ENCODE data around the gene PLA1A.

GRCh38 chr3:119676020-119676419 lies 78.3 kb downstream of the PLA1A start:
- TF ChIP-seq, protein P1, sequence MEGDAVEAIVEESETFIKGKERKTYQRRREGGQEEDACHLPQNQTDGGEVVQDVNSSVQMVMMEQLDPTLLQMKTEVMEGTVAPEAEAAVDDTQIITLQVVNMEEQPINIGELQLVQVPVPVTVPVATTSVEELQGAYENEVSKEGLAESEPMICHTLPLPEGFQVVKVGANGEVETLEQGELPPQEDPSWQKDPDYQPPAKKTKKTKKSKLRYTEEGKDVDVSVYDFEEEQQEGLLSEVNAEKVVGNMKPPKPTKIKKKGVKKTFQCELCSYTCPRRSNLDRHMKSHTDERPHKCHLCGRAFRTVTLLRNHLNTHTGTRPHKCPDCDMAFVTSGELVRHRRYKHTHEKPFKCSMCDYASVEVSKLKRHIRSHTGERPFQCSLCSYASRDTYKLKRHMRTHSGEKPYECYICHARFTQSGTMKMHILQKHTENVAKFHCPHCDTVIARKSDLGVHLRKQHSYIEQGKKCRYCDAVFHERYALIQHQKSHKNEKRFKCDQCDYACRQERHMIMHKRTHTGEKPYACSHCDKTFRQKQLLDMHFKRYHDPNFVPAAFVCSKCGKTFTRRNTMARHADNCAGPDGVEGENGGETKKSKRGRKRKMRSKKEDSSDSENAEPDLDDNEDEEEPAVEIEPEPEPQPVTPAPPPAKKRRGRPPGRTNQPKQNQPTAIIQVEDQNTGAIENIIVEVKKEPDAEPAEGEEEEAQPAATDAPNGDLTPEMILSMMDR (conservative IDR thresholded peaks at IDR 0.05; ENCODE audit: low read depth, low read length), result no peak
- TF ChIP-seq EZH2 (IDR thresholded peaks at IDR 0.05; ENCODE audit: borderline replicate concordance, low read depth, low read length, poor library complexity, severe bottlenecking), result no peak

Data from A673 (cell line).